Activated T-helper 1 cell treated with anti-CD3 and anti-CD28 coated beads, Interleukin-12 subunit alpha, Interleukin-12 subunit beta, Interleukin-2, Interleukin-4 antibody, amounts not matched to agents 30 ng/mL and 10 ng/mL and 1 ng/mL, durations not matched to agents 14 hours and 24 hours and 36 hours (primary cell): ENCODE measurements around the gene BLID. TPM values are rescaled to one million over a fixed set of nuclear protein-coding genes. Genes with fewer than 3 reads are reported as not detected.

ENCODE experiments used
- DNase-seq: peaks from one replicate; pipeline ENCODE4 v3.0.0; 2021; ENCODE audit warnings: low spot score
- H3K27ac Mint-ChIP-seq: one replicate; pipeline ENCODE4 v1.8.0; 2021; ENCODE audit warnings: mild to moderate bottlenecking, mixed read lengths
- H3K27me3 Mint-ChIP-seq: one replicate; pipeline ENCODE4 v1.8.0; 2022; ENCODE audit warnings: mild to moderate bottlenecking, moderate library complexity, mixed read lengths; ENCODE audit not compliant: insufficient read depth
- H3K36me3 Mint-ChIP-seq: one replicate; pipeline ENCODE4 v1.8.0; 2021; ENCODE audit warnings: low read depth, mixed read lengths
- H3K4me1 Mint-ChIP-seq: one replicate; pipeline ENCODE4 v1.8.0; 2021; ENCODE audit warnings: low read depth, mixed read lengths
- H3K4me3 Mint-ChIP-seq: one replicate; pipeline ENCODE4 v1.8.0; 2021; ENCODE audit warnings: mild to moderate bottlenecking, moderate library complexity, mixed read lengths
- H3K9me3 Mint-ChIP-seq: one replicate; pipeline ENCODE4 v1.8.0; 2021; ENCODE audit warnings: mixed read lengths
- intact Hi-C: fragments of 100-400 bp; cut with micrococcal nuclease; formaldehyde crosslinking; loops from one replicate; pipeline ENCODE4 v1.15.1; 2024
- total RNA-seq: library from RNA; stranded (reverse); gene quantifications from 2 replicates; pipeline ENCODE4 v1.2.3, GENCODE V29; 2022

Gene BLID
- total RNA-seq, 1 donor from 2014 or later = not detected

- Mint-ChIP-seq H3K4me3 (no peak overlapping the region), H3K36me3 (no peaks in the 10 kb centered on the region), H3K4me1 (no peaks in the 10 kb centered on the region), H3K9me3 (no peaks in the 10 kb centered on the region), H3K27me3 (peaks cover 10% of the 10 kb centered on the region), H3K27ac (no peak overlapping the region)
- intact Hi-C loops = no loop called here
- DNase-seq = no peak
These were observed 37.7 kb upstream of the BLID start for GRCh38 chr11:122153746-122154145.

GRCh38 chr11:122150216-122151124 is 34.5 kb upstream of the BLID start:
- Mint-ChIP-seq H3K4me1 (no peaks in the 10 kb centered on the region), H3K9me3 (no peaks in the 10 kb centered on the region), H3K27me3 (peaks cover 4% of the 10 kb centered on the region), H3K27ac (no peak overlapping the region), H3K36me3 (no peaks in the 10 kb centered on the region), H3K4me3 (no peak overlapping the region)
- intact Hi-C loops = no loop called here
- no peak for DNase-seq

GRCh38 chr11:122149202-122149601 is 33.2 kb upstream of the BLID start:
- Mint-ChIP-seq H3K4me3 (no peak overlapping the region), H3K36me3 (no peaks in the 10 kb centered on the region), H3K27ac (no peak overlapping the region), H3K4me1 (no peaks in the 10 kb centered on the region), H3K9me3 (no peaks in the 10 kb centered on the region), H3K27me3 (peaks cover under 1% of the 10 kb centered on the region)
- intact Hi-C loops = no loop called here
- no peak for DNase-seq

GRCh38 chr11:122146475-122146874 is 30.5 kb upstream of the BLID start:
- no peaks in the 10 kb centered on the region for H3K9me3 Mint-ChIP-seq
- no peak overlapping the region for H3K4me3 Mint-ChIP-seq
- DNase-seq = no peak
- no peaks in the 10 kb centered on the region for H3K4me1 Mint-ChIP-seq
- intact Hi-C loops = no loop called here
- H3K36me3 Mint-ChIP-seq = no peaks in the 10 kb centered on the region
- H3K27ac Mint-ChIP-seq = no peak overlapping the region
- no peaks in the 10 kb centered on the region for H3K27me3 Mint-ChIP-seq

- Mint-ChIP-seq H3K36me3 (no peaks in the 10 kb centered on the region), H3K27me3 (no peaks in the 10 kb centered on the region), H3K27ac (no peak overlapping the region), H3K4me3 (no peak overlapping the region), H3K4me1 (no peaks in the 10 kb centered on the region), H3K9me3 (no peaks in the 10 kb centered on the region)
- DNase-seq = no peak
- intact Hi-C loops = no loop called here
These were observed 29.8 kb upstream of the BLID start for GRCh38 chr11:122145715-122146274.

- H3K4me1 Mint-ChIP-seq = no peaks in the 10 kb centered on the region
These were observed 28.7 kb upstream of the BLID start for GRCh38 chr11:122144752-122145151.

GRCh38 chr11:122141725-122142124 is 25.7 kb upstream of the BLID start:
- H3K9me3 Mint-ChIP-seq = no peaks in the 10 kb centered on the region
- no peak overlapping the region for H3K27ac Mint-ChIP-seq
- no peak overlapping the region for H3K4me3 Mint-ChIP-seq
- no peak for DNase-seq
- intact Hi-C loops = no loop called here
- no peaks in the 10 kb centered on the region for H3K27me3 Mint-ChIP-seq
- no peaks in the 10 kb centered on the region for H3K36me3 Mint-ChIP-seq
- no peaks in the 10 kb centered on the region for H3K4me1 Mint-ChIP-seq

More at GRCh38 chr11:122144752-122145151, 28.7 kb upstream of the BLID start:
- intact Hi-C loops = no loop called here
- H3K9me3 Mint-ChIP-seq = no peaks in the 10 kb centered on the region
- no peak for DNase-seq
- no peak overlapping the region for H3K4me3 Mint-ChIP-seq
- H3K27me3 Mint-ChIP-seq = no peaks in the 10 kb centered on the region
- no peak overlapping the region for H3K27ac Mint-ChIP-seq
- no peaks in the 10 kb centered on the region for H3K36me3 Mint-ChIP-seq

GRCh38 chr11:122140500-122140899 is 24.5 kb upstream of the BLID start:
- Mint-ChIP-seq H3K36me3 (no peaks in the 10 kb centered on the region), H3K27ac (no peak overlapping the region), H3K9me3 (no peaks in the 10 kb centered on the region), H3K27me3 (no peaks in the 10 kb centered on the region), H3K4me1 (no peaks in the 10 kb centered on the region), H3K4me3 (no peak overlapping the region)
- DNase-seq = no peak
- intact Hi-C loops = no loop called here

- Mint-ChIP-seq H3K27ac (no peak overlapping the region), H3K4me1 (no peaks in the 10 kb centered on the region), H3K36me3 (no peaks in the 10 kb centered on the region), H3K4me3 (no peak overlapping the region), H3K9me3 (no peaks in the 10 kb centered on the region), H3K27me3 (no peaks in the 10 kb centered on the region)
- intact Hi-C loops = no loop called here
- DNase-seq = no peak
These were observed 23.5 kb upstream of the BLID start for GRCh38 chr11:122139595-122139866.

GRCh38 chr11:122138744-122139594 is 23.0 kb upstream of the BLID start:
- intact Hi-C loops = no loop called here
- H3K36me3 Mint-ChIP-seq = no peaks in the 10 kb centered on the region
- H3K9me3 Mint-ChIP-seq = no peaks in the 10 kb centered on the region
- H3K27me3 Mint-ChIP-seq = no peaks in the 10 kb centered on the region
- no peaks in the 10 kb centered on the region for H3K4me1 Mint-ChIP-seq
- DNase-seq = no peak
- H3K27ac Mint-ChIP-seq = no peak overlapping the region
- H3K4me3 Mint-ChIP-seq = no peak overlapping the region

- H3K4me1 Mint-ChIP-seq = no peaks in the 10 kb centered on the region
- H3K27ac Mint-ChIP-seq = no peak overlapping the region
- H3K36me3 Mint-ChIP-seq = no peaks in the 10 kb centered on the region
- H3K9me3 Mint-ChIP-seq = no peaks in the 10 kb centered on the region
- H3K27me3 Mint-ChIP-seq = no peaks in the 10 kb centered on the region
- intact Hi-C loops = no loop called here
- no peak for DNase-seq
- no peak overlapping the region for H3K4me3 Mint-ChIP-seq
These were observed 21.2 kb upstream of the BLID start for GRCh38 chr11:122137078-122137793.

GRCh38 chr11:122131126-122131525 is 15.1 kb upstream of the BLID start:
- Mint-ChIP-seq H3K36me3 (no peaks in the 10 kb centered on the region), H3K27me3 (no peaks in the 10 kb centered on the region), H3K9me3 (no peaks in the 10 kb centered on the region), H3K27ac (no peak overlapping the region), H3K4me1 (no peaks in the 10 kb centered on the region), H3K4me3 (no peak overlapping the region)
- intact Hi-C loops = no loop called here
- DNase-seq = no peak
